Fibroblast of mammary gland (primary cell): ENCODE results near the gene ACTN4.
A peak's percentile ranks its signal among the peaks of the same experiment; 100 is the strongest.
"Not testable (repeated sequence)": the region's sequence is repeated elsewhere in the genome, so short reads cannot be mapped to it uniquely, and the experiment has no call there.

ENCODE experiments used
- DNase-seq: peaks from one replicate; pipeline ENCODE4 v3.0.0-alpha.2; 2010; ENCODE audit warnings: low read depth
- H3K4me3 ChIP-seq: 2 replicates; pipeline ENCODE4 v1.5.1; 2011; ENCODE audit warnings: low read depth, mild to moderate bottlenecking, low read length, moderate library complexity; ENCODE audit not compliant: control insufficient read depth
- TF ChIP-seq, protein P1 (sequence below): conservative IDR thresholded peaks from 2 replicates; pipeline ENCODE4 v1.5.1; 2011; ENCODE audit warnings: low read depth, low read length, inconsistent platforms; ENCODE audit not compliant: control insufficient read depth, insufficient read depth

Gene ACTN4

GRCh38 chr19:38743394-38744297 is 96.2 kb downstream of the ACTN4 start:
- no peak for DNase-seq
- TF ChIP-seq, protein P1, sequence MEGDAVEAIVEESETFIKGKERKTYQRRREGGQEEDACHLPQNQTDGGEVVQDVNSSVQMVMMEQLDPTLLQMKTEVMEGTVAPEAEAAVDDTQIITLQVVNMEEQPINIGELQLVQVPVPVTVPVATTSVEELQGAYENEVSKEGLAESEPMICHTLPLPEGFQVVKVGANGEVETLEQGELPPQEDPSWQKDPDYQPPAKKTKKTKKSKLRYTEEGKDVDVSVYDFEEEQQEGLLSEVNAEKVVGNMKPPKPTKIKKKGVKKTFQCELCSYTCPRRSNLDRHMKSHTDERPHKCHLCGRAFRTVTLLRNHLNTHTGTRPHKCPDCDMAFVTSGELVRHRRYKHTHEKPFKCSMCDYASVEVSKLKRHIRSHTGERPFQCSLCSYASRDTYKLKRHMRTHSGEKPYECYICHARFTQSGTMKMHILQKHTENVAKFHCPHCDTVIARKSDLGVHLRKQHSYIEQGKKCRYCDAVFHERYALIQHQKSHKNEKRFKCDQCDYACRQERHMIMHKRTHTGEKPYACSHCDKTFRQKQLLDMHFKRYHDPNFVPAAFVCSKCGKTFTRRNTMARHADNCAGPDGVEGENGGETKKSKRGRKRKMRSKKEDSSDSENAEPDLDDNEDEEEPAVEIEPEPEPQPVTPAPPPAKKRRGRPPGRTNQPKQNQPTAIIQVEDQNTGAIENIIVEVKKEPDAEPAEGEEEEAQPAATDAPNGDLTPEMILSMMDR: no peak
- H3K4me3 ChIP-seq: no peak overlapping the region

GRCh38 chr19:38744298-38744681 is 96.8 kb downstream of the ACTN4 start, which contains the start of gene CAPN12:
Gene CAPN12 (minus strand): TSS chr19:38744474. CDS start chr19:38744165, 309 bp downstream.
- H3K4me3 ChIP-seq: no peak within 1 kb of the TSS
- TF ChIP-seq, protein P1: no peak
- no peak for DNase-seq

DNA sequence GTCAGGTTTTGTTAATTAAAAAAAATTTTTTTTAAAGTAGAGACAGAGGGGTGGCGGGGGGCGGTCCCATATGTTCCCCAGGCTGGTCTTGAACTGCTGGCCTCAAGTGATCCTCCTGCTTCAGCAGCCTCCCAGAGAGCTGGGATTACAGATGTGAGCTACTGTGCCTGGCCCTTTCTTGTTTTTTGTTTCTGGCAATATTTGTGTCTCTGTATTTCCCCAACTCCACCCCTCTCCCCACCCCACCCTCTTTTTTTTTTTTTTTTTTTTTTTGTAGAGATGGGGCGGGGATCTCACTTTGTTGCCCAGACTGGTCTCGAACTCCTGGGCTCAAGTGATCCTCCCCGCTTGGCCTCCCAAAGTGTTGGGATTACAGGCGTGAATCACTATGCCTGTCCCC is 97.4 kb downstream of the ACTN4 start:
- TF ChIP-seq, protein P1: no peak
- H3K4me3 ChIP-seq: no peak overlapping the region
- no peak for DNase-seq

DNA sequence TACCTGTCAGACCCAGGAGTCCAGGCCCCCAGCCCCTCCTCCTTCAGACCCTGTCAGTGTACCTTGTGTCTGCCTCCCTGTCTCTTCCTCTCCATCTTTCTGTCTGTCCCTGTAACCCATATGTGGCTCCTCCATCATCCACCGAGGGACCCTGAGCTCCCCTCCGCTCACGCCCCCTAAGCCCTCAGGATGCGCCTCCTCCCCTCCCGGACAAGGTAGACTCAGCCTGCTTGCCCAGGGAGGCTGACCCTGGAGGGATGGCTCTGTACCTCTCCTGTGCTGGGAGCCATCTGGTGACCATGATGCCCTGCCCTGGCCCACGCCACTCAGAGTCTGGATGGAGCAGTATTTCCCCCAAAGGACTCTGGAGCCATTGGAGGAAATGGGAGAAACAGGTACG is 97.9 kb downstream of the ACTN4 start:
- TF ChIP-seq, protein P1: no peak
- H3K4me3 ChIP-seq: no peak overlapping the region
- DNase-seq: no peak

DNA sequence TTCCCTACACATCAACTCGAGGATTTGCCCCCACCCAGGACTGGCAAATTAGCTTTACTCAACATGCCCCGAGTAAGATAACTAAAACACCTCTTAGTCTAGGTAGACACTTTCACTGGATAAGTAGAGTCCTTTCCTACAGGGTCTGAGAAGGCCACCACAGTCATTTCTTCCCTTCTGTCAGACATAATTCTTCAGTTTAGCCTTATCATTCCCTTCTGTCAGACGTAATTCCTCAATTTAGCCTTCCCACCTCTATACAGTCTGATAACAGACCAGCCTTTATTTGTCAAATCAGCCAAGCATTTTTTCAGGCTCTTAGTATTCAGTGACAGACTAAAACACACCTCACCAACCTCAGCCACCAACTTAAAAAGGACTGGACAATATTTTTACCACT is 106.3 kb downstream of the ACTN4 start:
- DNase-seq, H3K4me3 ChIP-seq: not testable (repeated sequence)

DNA sequence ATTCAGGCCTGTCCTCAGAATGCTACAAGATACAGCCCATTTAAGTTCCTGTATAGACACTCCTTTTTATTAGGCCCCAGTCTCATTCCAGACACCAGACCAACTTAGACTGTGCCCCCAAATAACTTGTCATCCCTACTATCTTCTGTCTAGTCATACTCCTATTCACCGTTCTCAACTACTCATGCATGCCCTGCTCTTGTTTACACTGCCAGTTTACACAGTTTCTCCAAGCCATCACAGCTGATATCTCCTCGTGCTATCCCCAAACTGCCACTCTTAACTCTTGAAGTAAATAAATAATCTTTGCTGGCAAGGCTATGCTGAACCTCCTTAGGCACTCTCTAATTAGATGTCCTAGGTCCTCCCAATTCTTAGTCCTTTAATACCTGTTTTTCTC is 106.7 kb downstream of the ACTN4 start:
- DNase-seq, H3K4me3 ChIP-seq: not testable (repeated sequence)

DNA sequence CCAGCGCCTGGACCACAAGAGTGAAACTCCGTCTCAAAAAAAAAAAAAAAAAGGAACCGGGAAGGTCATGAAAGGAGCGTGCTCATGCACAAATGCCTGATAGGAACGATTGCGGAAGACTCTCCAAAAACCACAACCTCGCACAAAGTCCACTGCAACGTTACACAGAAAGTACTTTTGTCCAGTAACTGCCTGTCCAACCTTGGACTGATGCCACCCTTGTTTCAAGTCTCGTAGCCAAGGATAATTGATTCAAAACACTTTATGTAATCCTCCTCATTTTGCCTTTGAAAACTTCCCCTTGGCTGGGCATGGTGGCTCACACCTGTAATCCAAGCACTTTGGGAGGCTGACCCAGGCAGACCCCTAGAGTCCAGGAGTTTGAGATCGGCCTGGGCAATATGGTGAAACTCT is 112.1 kb downstream of the ACTN4 start:
- DNase-seq: peak; percentile 36
- no peak overlapping the region for H3K4me3 ChIP-seq
- TF ChIP-seq, protein P1: no peak

DNA sequence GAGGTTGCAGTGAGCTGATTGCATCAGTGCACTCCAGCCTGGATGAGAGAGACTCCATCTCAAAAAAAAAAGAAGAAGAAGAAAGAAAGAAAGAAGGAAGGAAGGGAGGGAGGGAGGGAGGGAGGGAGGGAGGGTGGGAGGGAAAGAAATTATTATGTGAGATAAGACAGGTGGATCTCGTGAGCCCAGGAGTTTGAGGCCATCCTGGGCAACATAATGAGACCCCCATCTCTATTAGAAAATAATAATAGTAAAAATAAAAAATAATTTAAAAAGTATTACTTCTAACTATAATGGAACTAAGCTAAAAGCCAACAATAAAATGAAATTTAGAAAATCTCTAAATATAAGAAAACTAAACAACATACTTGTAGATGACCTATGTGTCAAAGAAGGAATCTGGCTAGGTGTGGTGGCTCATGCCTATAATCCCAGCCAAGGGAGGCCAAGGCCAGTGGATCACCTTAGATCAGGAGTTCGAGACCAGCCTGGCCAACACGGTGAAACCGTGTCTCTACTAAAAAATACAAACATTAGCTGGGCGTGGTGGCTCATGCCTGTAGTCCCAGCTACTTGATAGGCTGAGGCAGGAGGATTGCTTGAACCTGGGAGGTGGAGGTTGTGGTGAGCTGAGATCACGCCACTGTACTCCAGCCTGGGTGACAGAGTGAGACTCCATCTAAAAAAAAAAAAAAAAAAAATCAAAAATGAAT is 113.5 kb downstream of the ACTN4 start:
- not testable (repeated sequence) for DNase-seq, H3K4me3 ChIP-seq

GRCh38 chr19:38761884-38762389 is 114.5 kb downstream of the ACTN4 start:
- DNase-seq, H3K4me3 ChIP-seq: not testable (repeated sequence)
